Gastrocnemius medialis (tissue), 4 donors: ENCODE measurements around the gene GABRG3.

Experiments used
- CTCF ChIP-seq, 5 experiments: fragments of 450-650 bp in 3 of 5; fragments of 200-600 bp in 2 of 5; sonication (generic) in 2 of 5; IDR thresholded peaks in 4 of 5; conservative IDR thresholded peaks in 1 of 5; 1 replicate in 4 of 5; 2 replicates in 1 of 5; pipeline ENCODE4 v1.5.1; 2016 to 2019; ENCODE audit warnings: antibody characterized with exemption in 5 of 5, mild to moderate bottlenecking in 3 of 5, moderate library complexity in 3 of 5
- POLR2A ChIP-seq, 2 donors: fragments of 450-650 bp; IDR thresholded peaks; one replicate each; pipeline ENCODE4 v1.6.1; 2017; ENCODE audit warnings: antibody characterized with exemption in 2 of 2, mild to moderate bottlenecking in 2 of 2, moderate library complexity in 2 of 2

DNA sequence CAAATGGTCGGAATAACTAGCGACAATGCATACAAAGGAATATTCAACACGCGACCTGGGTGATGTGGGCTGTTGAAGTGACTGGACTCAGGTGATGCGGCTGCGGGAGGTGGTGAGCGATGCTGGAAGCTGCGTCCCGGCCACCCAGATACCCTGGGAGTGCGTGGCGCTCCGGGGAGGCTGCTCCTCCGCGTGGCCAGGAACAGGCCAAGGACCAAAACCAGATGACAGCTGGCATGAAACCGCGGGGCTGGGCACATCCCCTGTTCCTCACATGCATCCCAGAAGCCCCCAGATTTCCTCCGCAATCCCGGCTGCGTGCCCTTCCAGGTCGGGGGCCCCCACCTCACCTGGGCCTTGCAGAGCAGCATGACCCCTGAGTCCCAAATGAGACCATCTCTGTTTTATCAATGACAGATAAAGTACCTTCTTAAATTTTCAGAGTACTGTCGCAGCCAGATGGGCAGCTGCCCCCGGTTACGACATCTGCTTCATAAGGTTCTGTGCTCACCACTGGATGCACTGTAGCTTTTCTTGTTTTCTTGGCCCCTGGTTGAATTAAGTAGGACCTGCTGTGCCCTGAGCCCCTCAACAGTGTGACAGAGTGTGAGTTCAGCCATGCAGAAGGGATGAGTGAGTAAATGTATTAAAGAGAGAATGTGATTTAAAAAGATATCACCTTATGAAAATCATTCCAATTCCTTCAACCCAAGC lies 278.2 kb downstream of the GABRG3 start:
- no peak for TF ChIP-seq CTCF (IDR thresholded peaks at IDR 0.05 in 4 of 5, conservative IDR thresholded peaks at IDR 0.05 in 1 of 5)
- no peak for TF ChIP-seq POLR2A (IDR thresholded peaks at IDR 0.05)
